Coronary artery (tissue), 2 donors: Measurements from ENCODE around the gene DNAJB4.

Experiments used
- DNase-seq: peaks from one replicate; pipeline ENCODE4 v3.0.0-alpha.2; 2017; ENCODE audit warnings: low spot score
- H3K27ac ChIP-seq, 2 donors: fragments of 200-600 bp; sonication (generic); one replicate each; pipeline ENCODE4 v1.5.1; 2016 to 2019
- H3K4me3 ChIP-seq: fragments of 200-600 bp; sonication (generic); 2 replicates; pipeline ENCODE4 v1.5.1; 2016; ENCODE audit warnings: mild to moderate bottlenecking, moderate library complexity
- CTCF ChIP-seq: fragments of 200-600 bp; sonication (generic); IDR thresholded peaks from one replicate; pipeline ENCODE4 v1.5.1; 2019; ENCODE audit warnings: antibody characterized with exemption

Gene DNAJB4

GRCh38 chr1:78004719-78005447 is at the start of gene DNAJB4:
DNAJB4 (plus strand) TSS chr1:78004939; CDS start chr1:78005111, 172 bp downstream.
- Histone ChIP-seq H3K4me3 (peak within 1 kb of the TSS; percentile 74), H3K27ac (peak within 1 kb of the TSS; percentile 88 to 89)
- no peak for TF ChIP-seq CTCF
- DNase-seq: no peak

GRCh38 chr1:77955709-77956108 is 49.0 kb upstream of the DNAJB4 start:
- no peak for DNase-seq
- H3K27ac ChIP-seq: no peak overlapping the region
- no peak for TF ChIP-seq CTCF
- H3K4me3 ChIP-seq: no peak overlapping the region

- H3K4me3 ChIP-seq: no peak overlapping the region
- TF ChIP-seq CTCF: no peak
- H3K27ac ChIP-seq: no peak overlapping the region
- no peak for DNase-seq
Observed at GRCh38 chr1:77956464-77956863, 48.3 kb upstream of the DNAJB4 start.

- DNase-seq: no peak
- Histone ChIP-seq H3K27ac (no peak overlapping the region), H3K4me3 (no peak overlapping the region)
- TF ChIP-seq CTCF: no peak
Observed at GRCh38 chr1:77958391-77958790, 46.3 kb upstream of the DNAJB4 start.

- no peak for DNase-seq
- TF ChIP-seq CTCF: no peak
- Histone ChIP-seq H3K27ac (no peak overlapping the region), H3K4me3 (no peak overlapping the region)
Observed at GRCh38 chr1:77958850-77959249, 45.9 kb upstream of the DNAJB4 start.

- no peak for DNase-seq
- no peak for TF ChIP-seq CTCF
- Histone ChIP-seq H3K27ac (no peak overlapping the region), H3K4me3 (no peak overlapping the region)
Observed at GRCh38 chr1:77961392-77961791, 43.3 kb upstream of the DNAJB4 start.

- TF ChIP-seq CTCF: no peak
- no peak overlapping the region for H3K4me3 ChIP-seq
- no peak overlapping the region for H3K27ac ChIP-seq
- no peak for DNase-seq
Observed at GRCh38 chr1:77966291-77966690, 38.4 kb upstream of the DNAJB4 start.
